Placental pericyte (primary cell): ENCODE measurements around the gene PDSS1. TPM values are rescaled to one million over a fixed set of nuclear protein-coding genes. Genes with fewer than 3 reads are reported as not detected.

Source experiments
- small RNA-seq: library from RNA; depleted of rRNA; stranded (forward); fragments of <200 nt; gene quantifications from one replicate; pipeline ENCODE3, GENCODE V24; 2012; ENCODE audit warnings: low replicate concordance
- total RNA-seq: library from RNA; depleted of rRNA; stranded (reverse); fragments of >200 nt; gene quantifications from 2 replicates; pipeline ENCODE4 v1.2.3, GENCODE V29; 2012

PDSS1 gene, protein sequence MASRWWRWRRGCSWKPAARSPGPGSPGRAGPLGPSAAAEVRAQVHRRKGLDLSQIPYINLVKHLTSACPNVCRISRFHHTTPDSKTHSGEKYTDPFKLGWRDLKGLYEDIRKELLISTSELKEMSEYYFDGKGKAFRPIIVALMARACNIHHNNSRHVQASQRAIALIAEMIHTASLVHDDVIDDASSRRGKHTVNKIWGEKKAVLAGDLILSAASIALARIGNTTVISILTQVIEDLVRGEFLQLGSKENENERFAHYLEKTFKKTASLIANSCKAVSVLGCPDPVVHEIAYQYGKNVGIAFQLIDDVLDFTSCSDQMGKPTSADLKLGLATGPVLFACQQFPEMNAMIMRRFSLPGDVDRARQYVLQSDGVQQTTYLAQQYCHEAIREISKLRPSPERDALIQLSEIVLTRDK
- total RNA-seq: 2.6 and 9.6 TPM in 2 replicates

DNA sequence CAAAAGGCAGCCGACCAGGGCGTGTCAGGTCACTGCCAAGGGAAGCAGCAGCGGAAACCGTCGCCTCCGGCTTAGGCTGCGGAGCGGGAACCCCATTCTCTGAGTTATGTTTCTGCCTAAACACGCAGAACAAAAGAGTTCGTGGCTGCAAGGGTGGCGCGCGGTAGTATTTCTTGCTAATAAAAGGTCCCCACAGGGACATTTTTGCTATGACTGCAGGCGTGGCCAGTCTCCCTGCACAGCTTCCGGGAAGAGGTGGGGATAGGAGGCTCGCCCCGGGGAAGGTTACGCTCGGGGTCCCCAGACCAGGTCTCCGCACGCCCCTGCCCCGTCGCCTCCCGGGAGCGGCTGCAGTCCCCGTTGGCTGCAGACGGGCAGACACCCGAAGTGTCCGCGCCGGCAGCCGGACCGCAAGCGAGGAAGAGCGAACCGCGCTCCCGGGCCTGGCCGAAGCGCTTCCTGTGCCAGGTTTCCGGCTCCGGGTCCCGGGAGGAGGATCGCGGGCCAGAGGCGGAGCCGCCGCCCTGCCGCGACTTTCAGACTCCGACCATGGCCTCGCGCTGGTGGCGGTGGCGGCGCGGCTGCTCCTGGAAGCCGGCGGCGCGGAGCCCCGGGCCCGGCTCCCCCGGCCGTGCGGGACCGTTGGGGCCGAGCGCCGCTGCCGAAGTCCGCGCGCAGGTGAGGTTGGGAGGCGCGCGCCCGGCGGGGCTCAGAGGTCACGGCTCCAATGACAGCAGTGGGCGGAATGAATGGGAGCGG is at the start of gene PDSS1:
PDSS1 (plus strand) TSS at position 539 of the 759 bp plus-strand sequence; CDS start at position 550, 11 bp downstream.

Small RNA genes within 50 kb of the gene (small RNA-seq; reads per million reads assigned to genes)
- gene RF00191 (not detected), gene RNU6-946P (0.10 reads per million)

Other genes with a start within 250 kb of the PDSS1 start
- 32.4 and 73.4 TPM in 2 replicates for gene ABI1, start 163.3 kb downstream of the PDSS1 start, total RNA-seq